ENCODE measurements around the gene LARGE1. TPM values are rescaled to one million over a fixed set of nuclear protein-coding genes. Genes with fewer than 3 reads are reported as not detected.

The LARGE1 gene
- total and polyA plus RNA-seq, 8 donors = 4.1 to 29.3 (median 13.7) TPM

DNA sequence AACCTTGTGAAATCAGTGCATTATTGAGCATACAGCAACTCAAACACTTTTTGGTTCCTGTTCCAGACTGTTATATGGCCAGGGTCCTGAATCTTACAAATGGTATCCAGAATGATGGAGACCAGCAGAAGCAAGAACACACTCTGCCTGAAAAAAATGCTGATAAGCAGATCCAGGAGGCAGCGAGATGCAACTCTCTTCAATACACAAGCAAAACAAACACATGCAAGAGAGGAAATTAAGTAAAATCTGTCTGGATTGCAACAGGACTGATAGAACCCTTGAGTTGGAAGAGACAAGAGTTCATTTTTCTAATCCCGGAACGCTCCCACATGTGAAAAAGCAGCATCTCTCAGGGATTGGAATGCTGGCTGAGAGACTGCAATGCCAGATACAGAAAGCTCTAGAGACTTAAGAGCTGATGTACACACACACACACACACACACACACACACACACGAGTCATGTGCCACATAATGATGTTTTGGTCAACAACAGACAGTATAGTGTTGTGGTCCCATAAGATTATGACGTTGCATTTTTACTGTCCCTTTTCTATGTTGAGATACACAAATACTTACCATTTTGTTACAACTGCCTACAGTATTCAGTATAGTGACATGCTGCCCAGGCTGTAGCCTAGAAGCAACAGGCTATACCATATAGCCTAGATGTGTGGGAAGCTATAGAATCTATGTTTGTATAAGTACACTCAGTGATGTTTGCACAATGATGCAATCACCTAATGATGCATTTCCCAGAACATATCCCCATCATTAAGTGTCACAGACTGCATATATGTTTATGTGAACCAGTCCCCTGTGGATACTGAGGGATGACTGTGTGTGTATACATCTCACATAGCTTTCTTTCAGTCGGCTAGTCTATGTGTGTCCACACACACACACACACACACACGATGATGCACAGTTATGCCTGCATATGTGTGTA is 406.6 kb downstream of the LARGE1 start:
- WGBS, 2 donors = 75% methylated on average over 7 of the region's 7 CpGs
- no peak overlapping the region for H3K4me3 ChIP-seq
- H3K9me3 ChIP-seq = no peaks in the 10 kb centered on the region
- H3K27ac ChIP-seq = no peak overlapping the region
- ATAC-seq (no peak), FAIRE-seq (no peak), DNase-seq (no peak)
- no peaks in the 10 kb centered on the region for H3K27me3 ChIP-seq
- H3K36me3 ChIP-seq = no peaks in the 10 kb centered on the region
- intact Hi-C loops (cut with DNase I) = loop anchor here in 1 of 3 donors (10.0 kb wide), 1 partner anchor 591 kb away; no protein-coding TSS in a partner anchor
- H3K4me1 ChIP-seq = no peaks in the 10 kb centered on the region
- TF ChIP-seq, protein P1, sequence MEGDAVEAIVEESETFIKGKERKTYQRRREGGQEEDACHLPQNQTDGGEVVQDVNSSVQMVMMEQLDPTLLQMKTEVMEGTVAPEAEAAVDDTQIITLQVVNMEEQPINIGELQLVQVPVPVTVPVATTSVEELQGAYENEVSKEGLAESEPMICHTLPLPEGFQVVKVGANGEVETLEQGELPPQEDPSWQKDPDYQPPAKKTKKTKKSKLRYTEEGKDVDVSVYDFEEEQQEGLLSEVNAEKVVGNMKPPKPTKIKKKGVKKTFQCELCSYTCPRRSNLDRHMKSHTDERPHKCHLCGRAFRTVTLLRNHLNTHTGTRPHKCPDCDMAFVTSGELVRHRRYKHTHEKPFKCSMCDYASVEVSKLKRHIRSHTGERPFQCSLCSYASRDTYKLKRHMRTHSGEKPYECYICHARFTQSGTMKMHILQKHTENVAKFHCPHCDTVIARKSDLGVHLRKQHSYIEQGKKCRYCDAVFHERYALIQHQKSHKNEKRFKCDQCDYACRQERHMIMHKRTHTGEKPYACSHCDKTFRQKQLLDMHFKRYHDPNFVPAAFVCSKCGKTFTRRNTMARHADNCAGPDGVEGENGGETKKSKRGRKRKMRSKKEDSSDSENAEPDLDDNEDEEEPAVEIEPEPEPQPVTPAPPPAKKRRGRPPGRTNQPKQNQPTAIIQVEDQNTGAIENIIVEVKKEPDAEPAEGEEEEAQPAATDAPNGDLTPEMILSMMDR (IDR thresholded peaks at IDR 0.05) = no peak

DNA sequence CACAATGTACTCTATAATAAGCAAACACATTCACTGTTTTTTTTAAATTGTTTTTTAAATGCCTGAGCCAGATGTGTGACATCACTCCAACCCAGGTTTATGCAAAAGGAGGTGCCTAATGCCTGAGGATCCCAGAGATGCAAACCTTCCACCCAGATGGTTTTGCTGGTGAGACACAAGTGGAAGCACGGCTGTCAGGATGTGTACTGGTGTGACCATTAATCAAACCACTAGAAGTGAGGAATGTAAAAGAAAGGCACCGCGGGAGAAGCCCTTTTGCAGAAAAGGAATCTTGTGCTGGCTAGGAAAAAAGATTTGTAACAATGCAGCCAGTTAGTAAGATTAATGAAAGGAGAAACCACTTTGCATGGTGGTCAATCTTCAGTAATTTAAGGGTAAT is 407.4 kb downstream of the LARGE1 start:
- H3K27me3 ChIP-seq = no peaks in the 10 kb centered on the region
- no peaks in the 10 kb centered on the region for H3K36me3 ChIP-seq
- DNase-seq = no peak
- H3K4me1 ChIP-seq = no peaks in the 10 kb centered on the region
- no peak for ATAC-seq
- no peak overlapping the region for H3K4me3 ChIP-seq
- no peaks in the 10 kb centered on the region for H3K9me3 ChIP-seq
- FAIRE-seq = no peak
- 58 to 62% methylated on average over 3 of the region's 3 CpGs for WGBS, 2 donors
- no peak overlapping the region for H3K27ac ChIP-seq
- intact Hi-C loops (cut with DNase I) = loop anchor here in 1 of 3 donors (10.0 kb wide), 1 partner anchor 592 kb away; no protein-coding TSS in a partner anchor
- TF ChIP-seq, protein P1 (IDR thresholded peaks at IDR 0.05) = no peak

DNA sequence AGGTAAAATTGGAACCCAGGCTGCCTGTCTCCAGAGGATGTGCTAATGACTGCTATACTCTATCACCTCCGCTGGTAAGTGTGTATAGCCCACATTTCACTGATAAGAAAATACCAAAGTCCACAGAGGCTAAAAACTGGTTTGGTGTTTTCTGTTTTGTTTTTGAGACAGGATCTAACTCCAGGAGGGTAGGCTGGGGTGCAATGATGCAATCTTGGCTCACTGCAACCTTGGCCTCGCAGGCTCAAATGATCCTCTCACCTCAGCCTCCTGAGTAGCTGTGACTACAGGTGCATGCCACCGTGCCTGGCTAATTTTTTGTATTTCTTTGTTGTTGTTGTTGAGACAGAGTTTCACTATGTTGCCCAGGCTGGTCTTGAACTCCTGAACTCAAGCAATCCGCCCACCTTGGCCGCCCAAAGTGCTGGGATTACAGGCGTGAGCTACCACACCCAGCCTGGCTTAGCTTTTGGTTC is 409.8 kb downstream of the LARGE1 start:
- Histone ChIP-seq H3K9me3 (no peaks in the 10 kb centered on the region), H3K4me1 (no peaks in the 10 kb centered on the region), H3K4me3 (no peak overlapping the region), H3K27ac (no peak overlapping the region), H3K27me3 (no peaks in the 10 kb centered on the region), H3K36me3 (no peaks in the 10 kb centered on the region)
- DNase-seq (no peak), FAIRE-seq (no peak), ATAC-seq (no peak)
- WGBS, 2 donors = 84 to 88% methylated on average over 6 of the region's 6 CpGs
- TF ChIP-seq, protein P1 (IDR thresholded peaks at IDR 0.05) = no peak
- intact Hi-C loops (cut with DNase I) = loop anchor here in 1 of 3 donors (10.0 kb wide), 1 partner anchor 594 kb away; no protein-coding TSS in a partner anchor

DNA sequence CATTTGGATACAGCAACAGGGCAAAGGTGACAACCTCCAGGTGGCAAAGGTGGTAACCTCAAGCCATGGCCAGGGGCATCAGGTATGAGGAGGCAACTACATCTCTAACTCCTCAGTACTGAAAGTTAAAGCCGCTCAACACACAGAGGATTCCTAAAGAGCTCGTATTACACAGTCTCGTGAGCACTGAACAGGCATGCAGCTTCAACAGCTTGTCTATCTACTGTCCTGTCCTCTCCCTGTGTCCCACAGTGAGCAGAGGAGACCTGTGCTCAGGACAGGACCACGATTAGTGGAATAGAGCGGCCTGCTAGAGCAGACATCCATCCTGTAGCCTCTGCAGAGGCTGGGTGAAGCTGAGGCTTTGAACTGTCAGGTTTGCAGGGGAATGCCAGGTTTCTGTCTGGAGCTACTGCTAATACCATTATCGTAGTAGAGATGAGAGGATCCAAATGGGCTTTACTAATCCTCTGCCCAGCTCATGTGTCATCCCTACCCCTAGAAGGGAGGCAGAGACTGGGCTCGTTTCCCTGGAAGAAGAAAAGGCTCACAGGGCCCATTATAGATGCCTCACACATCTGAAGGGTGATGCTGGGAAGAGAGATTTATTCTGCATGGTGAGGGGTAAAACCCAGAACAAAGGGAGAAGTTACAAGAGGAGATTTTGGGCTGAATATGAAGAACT is 415.2 kb downstream of the LARGE1 start:
- Histone ChIP-seq H3K9me3 (no peaks in the 10 kb centered on the region), H3K27me3 (no peaks in the 10 kb centered on the region), H3K36me3 (no peaks in the 10 kb centered on the region), H3K4me3 (no peak overlapping the region), H3K27ac (no peak overlapping the region), H3K4me1 (no peaks in the 10 kb centered on the region)
- 84 to 87% methylated on average over 7 of the region's 7 CpGs for WGBS, 2 donors
- TF ChIP-seq, protein P1 (IDR thresholded peaks at IDR 0.05) = no peak
- ATAC-seq = no peak
- no peak for FAIRE-seq
- no peak for DNase-seq
- intact Hi-C loops (cut with DNase I) = no loop called here
